NCI-H446 (cell line): ENCODE measurements around the gene CAMK1D.
"Not testable (repeated sequence)": the region's sequence is repeated elsewhere in the genome, so short reads cannot be mapped to it uniquely, and the experiment has no call there.

Experiments used
- DNase-seq, 2 experiments: peaks; one replicate each; lab custom pipeline; 2025; lab: John Stamatoyannopoulos, UW

Gene CAMK1D

GRCh38 chr10:12518024-12518423 lies 168.7 kb downstream of the CAMK1D start:
- DNase-seq, result no peak

DNA sequence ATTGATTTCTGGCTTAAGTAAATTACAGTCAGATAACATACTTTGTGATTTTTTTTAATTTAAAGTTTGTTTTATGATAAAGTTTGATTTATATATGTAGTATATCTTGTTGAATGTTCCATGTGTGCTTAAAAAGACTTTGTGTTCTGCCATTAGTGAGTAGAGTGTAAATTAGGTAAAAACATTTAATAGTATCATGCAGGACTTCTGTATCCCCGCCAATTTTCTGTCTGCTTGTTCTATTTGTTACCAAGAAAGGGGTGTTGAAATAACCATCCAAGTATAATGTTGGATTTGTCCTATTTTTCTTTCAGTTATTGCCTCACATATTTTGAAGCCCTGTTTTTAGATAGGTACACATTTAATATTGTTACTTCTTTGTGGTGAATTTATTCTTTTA lies 172.1 kb downstream of the CAMK1D start:
- DNase-seq, result no peak

GRCh38 chr10:12526311-12526710 lies 177.0 kb downstream of the CAMK1D start:
- DNase-seq, result no peak

GRCh38 chr10:12529976-12530375 lies 180.6 kb downstream of the CAMK1D start:
- DNase-seq, result no peak

- no peak for DNase-seq
Measured at GRCh38 chr10:12531305-12532220, 182.2 kb downstream of the CAMK1D start.

GRCh38 chr10:12533151-12533550 lies 183.8 kb downstream of the CAMK1D start:
- DNase-seq, result no peak

GRCh38 chr10:12533723-12534122 lies 184.4 kb downstream of the CAMK1D start:
- no peak for DNase-seq

GRCh38 chr10:12534824-12535223 lies 185.5 kb downstream of the CAMK1D start:
- no peak for DNase-seq

DNA sequence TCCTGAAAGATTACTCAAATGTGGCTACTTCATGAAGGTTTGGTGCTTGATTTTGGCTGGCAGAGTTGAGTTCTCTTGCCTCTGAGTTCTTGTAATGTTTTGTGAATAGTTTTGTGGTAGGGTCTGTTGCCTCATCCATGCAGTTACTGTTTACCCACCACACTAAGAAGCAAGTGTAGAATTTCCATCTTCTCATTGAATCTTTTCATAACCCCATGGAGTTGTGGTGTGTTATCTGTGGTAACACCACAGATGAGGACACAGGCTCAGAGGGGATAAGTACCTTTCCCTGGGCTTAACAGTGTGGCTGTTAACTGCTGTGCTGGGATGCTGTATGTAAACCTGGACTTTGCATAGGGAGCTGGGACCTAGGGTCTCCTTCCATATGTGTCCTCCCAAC lies 186.3 kb downstream of the CAMK1D start:
- DNase-seq, result no peak

DNA sequence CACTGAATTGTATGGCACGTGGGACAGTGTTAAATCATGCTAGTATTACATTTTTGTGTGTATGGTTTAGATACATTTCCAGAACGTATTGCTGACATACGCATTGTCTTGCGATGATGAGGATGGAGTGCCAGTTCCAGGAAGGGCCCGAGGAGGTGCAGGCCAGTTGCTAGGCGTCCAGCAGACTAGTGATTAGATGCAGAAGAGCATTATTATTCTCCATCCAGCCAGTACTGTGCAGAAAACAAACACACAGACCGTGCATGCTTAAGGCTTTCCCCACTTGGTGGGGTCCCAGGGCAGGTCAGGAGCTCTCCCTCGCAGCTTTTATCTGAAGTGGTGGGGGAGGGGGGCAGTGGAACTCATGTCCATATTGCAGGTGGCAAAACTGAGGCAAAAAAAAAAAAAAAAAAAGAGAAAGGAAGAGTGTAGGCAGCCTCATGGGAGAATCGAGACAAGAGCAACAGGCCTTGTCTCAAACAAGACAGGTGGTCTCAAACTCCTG lies 189.2 kb downstream of the CAMK1D start:
- no peak for DNase-seq

GRCh38 chr10:12539350-12540164 lies 190.2 kb downstream of the CAMK1D start:
- peak; percentile 16 to 68 for DNase-seq

- no peak for DNase-seq
Measured at GRCh38 chr10:12540341-12540781, 191.0 kb downstream of the CAMK1D start.

- DNase-seq, result no peak
Measured at GRCh38 chr10:12541446-12542067, 192.2 kb downstream of the CAMK1D start.

- DNase-seq, result no peak
Measured at GRCh38 chr10:12542133-12542670, 192.9 kb downstream of the CAMK1D start.

GRCh38 chr10:12543589-12543988 lies 194.2 kb downstream of the CAMK1D start:
- no peak for DNase-seq

DNA sequence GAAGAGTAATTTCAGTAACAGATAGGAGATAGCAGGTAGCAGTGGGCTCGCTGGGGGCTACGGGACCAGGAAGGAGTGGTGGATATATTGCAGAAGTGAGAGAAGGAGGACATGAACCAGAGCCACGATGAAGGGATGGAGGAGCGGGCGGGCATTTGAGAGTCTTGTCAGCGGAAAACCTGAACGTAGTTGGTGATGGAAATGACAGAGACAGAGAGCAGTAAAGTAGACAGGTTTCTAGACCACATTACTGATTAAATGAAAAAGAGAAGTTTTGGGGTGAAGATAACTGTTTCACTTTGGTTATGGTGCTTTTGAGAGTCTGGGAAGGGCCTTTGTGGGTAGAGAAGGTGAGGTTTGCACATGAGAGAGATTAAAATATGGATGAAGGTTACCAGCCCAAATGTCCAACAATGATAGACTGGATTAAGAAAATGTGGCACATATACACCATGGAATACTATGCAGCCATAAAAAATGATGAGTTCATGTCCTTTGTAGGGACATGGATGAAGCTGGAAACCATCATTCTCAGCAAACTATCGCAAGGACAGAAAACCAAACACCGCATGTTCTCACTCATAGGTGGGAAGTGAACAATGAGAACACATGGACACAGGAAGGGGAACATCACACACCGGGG lies 196.9 kb downstream of the CAMK1D start:
- not testable (repeated sequence) for DNase-seq

GRCh38 chr10:12547301-12547771 lies 198.0 kb downstream of the CAMK1D start:
- peak in 1 of 2 experiments; percentile 44 for DNase-seq

GRCh38 chr10:12549297-12549696 lies 199.9 kb downstream of the CAMK1D start:
- no peak for DNase-seq

DNA sequence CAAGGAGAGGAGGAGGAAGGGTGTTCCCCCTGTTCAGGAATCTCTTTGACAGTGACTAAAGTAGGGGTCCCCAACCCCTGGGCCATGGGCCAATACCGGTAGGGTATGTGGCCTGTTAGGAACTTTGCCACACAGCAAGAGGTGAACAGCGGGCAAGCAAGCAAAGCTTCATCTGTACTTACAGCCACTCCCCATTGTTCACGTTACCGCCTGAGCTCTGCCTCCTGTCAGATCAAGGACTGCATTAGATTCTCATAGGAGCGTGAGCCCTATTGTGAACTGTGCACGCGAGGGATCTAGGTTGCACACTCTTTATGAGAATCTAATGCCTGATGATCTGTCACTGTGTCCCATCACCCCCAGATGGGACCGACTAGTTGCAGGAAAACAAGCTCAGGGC lies 201.6 kb downstream of the CAMK1D start:
- no peak for DNase-seq

- no peak for DNase-seq
Measured at GRCh38 chr10:12556039-12556438, 206.7 kb downstream of the CAMK1D start.

DNA sequence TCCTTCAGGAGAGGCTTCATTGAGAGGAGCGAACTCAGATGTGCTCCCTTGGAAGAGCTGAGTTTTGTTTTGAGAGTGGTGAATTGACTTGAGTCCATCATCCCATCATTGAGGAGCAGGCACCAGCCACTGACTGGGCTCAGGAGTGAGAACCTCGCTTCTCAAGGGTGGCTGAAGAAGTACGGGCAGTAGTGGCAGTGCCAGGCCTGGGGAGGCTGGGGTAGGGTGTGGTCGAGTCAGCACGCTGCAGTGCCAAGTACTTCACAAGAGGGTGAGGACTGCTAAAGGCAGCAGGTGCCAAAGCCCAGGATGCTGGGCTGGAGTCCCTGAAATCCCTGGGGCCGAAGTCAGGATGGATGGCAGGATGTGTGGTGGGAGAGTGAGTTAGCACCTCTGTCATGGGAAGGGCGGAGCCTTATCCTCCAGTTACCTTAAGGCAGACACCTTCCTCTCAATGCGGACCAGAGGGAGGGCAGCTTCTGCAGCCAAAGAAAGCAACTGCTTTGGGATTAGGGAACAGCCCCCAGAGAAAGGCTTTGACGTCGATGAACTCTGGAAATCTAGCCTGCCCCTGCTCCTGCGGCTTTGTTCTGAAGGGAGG lies 210.3 kb downstream of the CAMK1D start:
- DNase-seq, result no peak
